Neural cell (in vitro differentiated cells): ENCODE results near the gene CDCA3.
"Not testable (repeated sequence)": the region's sequence is repeated elsewhere in the genome, so short reads cannot be mapped to it uniquely, and the experiment has no call there.

Experiments
- CTCF ChIP-seq: fragments of 450-650 bp; IDR thresholded peaks from 2 replicates; pipeline ENCODE4 v1.5.1; 2014; ENCODE audit warnings: antibody characterized with exemption, mild to moderate bottlenecking, moderate library complexity; ENCODE audit not compliant: poor library complexity, severe bottlenecking
- EZH2 ChIP-seq: fragments of 200-600, 300-800 bp; shearing (Covaris generic), sonication (generic); IDR thresholded peaks from 2 replicates; pipeline ENCODE4 v1.6.1; 2014; ENCODE audit warnings: antibody characterized with exemption, low read length, borderline replicate concordance, mild to moderate bottlenecking; ENCODE audit not compliant: insufficient read depth, poor library complexity, severe bottlenecking
- POLR2AphosphoS5 ChIP-seq: IDR thresholded peaks from 2 replicates; pipeline ENCODE4 v1.6.1; 2012
- RAD21 ChIP-seq: fragments of 450-650 bp; conservative IDR thresholded peaks from 2 replicates; pipeline ENCODE4 v1.6.1; 2014; ENCODE audit warnings: antibody characterized with exemption, mild to moderate bottlenecking, moderate library complexity
- SMC3 ChIP-seq: fragments of 450-650 bp; conservative IDR thresholded peaks from 2 replicates; pipeline ENCODE4 v1.6.1; 2014; ENCODE audit warnings: antibody characterized with exemption, mild to moderate bottlenecking, moderate library complexity; ENCODE audit not compliant: poor library complexity
- TAF1 ChIP-seq: IDR thresholded peaks from 2 replicates; pipeline ENCODE4 v1.6.1; 2012; ENCODE audit warnings: low read depth

DNA sequence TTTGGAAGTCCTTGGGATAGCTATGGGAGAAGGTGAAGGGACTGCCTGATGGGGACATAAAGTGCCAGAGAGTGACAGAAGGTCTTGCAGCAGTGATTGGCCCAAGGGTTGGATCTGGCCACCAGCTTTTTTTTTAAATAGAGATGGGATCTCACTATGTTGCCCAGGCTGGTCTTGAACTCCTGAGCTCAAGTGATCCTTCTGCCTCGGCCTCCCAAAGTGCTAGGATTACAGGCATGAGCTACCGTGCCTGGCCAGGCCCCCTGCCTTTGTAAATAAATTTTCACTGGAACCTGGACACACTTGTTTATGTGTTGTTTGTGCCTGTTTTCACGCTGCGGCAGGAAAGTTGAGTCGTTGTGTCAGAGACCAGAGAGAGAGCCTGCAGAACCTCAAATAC, 14.2 kb upstream of the CDCA3 start:
- not testable (repeated sequence) for TF ChIP-seq CTCF, POLR2AphosphoS5, EZH2, SMC3, RAD21, TAF1
